Neural progenitor cell (in vitro differentiated cells): Measurements from ENCODE around the gene RAX. TPM values are rescaled to one million over a fixed set of nuclear protein-coding genes. Genes with fewer than 3 reads are reported as not detected.

Experiments
- DNase-seq: peaks from one replicate; pipeline ENCODE4 v3.0.0-alpha.2; 2016; ENCODE audit warnings: low spot score
- H2AFZ ChIP-seq: fragments of 200-600 bp; sonication (generic); replicated peaks from 2 replicates; pipeline ENCODE4 v1.6.1; 2016; ENCODE audit warnings: antibody characterized with exemption
- H3F3A ChIP-seq: fragments of 200-600 bp; sonication (generic); 2 replicates; pipeline ENCODE4 v1.6.1; 2016; ENCODE audit warnings: antibody characterized with exemption, low read depth
- H3K27ac ChIP-seq: fragments of 200-600 bp; sonication (generic); 2 replicates; pipeline ENCODE4 v1.5.1; 2016; ENCODE audit warnings: mild to moderate bottlenecking
- H3K27me3 ChIP-seq: fragments of 200-600 bp; sonication (generic); 2 replicates; pipeline ENCODE4 v1.6.1; 2016; ENCODE audit warnings: mild to moderate bottlenecking, moderate library complexity
- H3K36me3 ChIP-seq: fragments of 200-600 bp; sonication (generic); 2 replicates; pipeline ENCODE4 v1.5.1; 2016
- H3K4me1 ChIP-seq: fragments of 200-600 bp; sonication (generic); 2 replicates; pipeline ENCODE4 v1.6.1; 2016; ENCODE audit warnings: mixed run types
- H3K4me2 ChIP-seq: fragments of 200-600 bp; sonication (generic); 2 replicates; pipeline ENCODE4 v1.6.1; 2016
- H3K4me3 ChIP-seq: fragments of 200-600 bp; sonication (generic); 2 replicates; pipeline ENCODE4 v1.5.1; 2016
- H3K79me2 ChIP-seq: fragments of 200-600 bp; sonication (generic); 2 replicates; pipeline ENCODE4 v1.6.1; 2016; ENCODE audit warnings: low read depth
- H3K9ac ChIP-seq: fragments of 200-600 bp; sonication (generic); 2 replicates; pipeline ENCODE4 v1.6.1; 2016
- H3K9me3 ChIP-seq: fragments of 200-600 bp; sonication (generic); 2 replicates; pipeline ENCODE4 v1.5.1; 2016; ENCODE audit warnings: low read depth
- H4K20me1 ChIP-seq: fragments of 200-600 bp; sonication (generic); 2 replicates; pipeline ENCODE4 v1.6.1; 2016; ENCODE audit warnings: low read depth
- H3K27ac Mint-ChIP-seq: 3 replicates; pipeline ENCODE4 v1.8.0; 2021; ENCODE audit warnings: mixed read lengths
- H3K27me3 Mint-ChIP-seq: 2 replicates; pipeline ENCODE4 v1.8.0; 2022; ENCODE audit warnings: low read depth, mild to moderate bottlenecking, inconsistent platforms, moderate library complexity, mixed read lengths; ENCODE audit not compliant: insufficient read depth
- H3K36me3 Mint-ChIP-seq: 3 replicates; pipeline ENCODE4 v1.8.0; 2021; ENCODE audit warnings: mixed read lengths
- H3K4me1 Mint-ChIP-seq: 3 replicates; pipeline ENCODE4 v1.8.0; 2021; ENCODE audit warnings: mixed read lengths
- H3K4me3 Mint-ChIP-seq: 3 replicates; pipeline ENCODE4 v1.8.0; 2021; ENCODE audit warnings: mild to moderate bottlenecking, moderate library complexity, mixed read lengths
- H3K9me3 Mint-ChIP-seq: 3 replicates; pipeline ENCODE4 v1.8.0; 2020; ENCODE audit warnings: mixed read lengths
- EZH2 ChIP-seq: fragments of 200-600 bp; sonication (generic); IDR thresholded peaks from 2 replicates; pipeline ENCODE4 v1.6.1; 2017; ENCODE audit warnings: antibody characterized with exemption, mild to moderate bottlenecking, moderate library complexity
- EZH2phosphoT487 ChIP-seq: fragments of 200-600 bp; sonication (generic); IDR thresholded peaks from 2 replicates; pipeline ENCODE4 v1.6.1; 2017; ENCODE audit warnings: antibody characterized with exemption
- total RNA-seq: library from RNA; depleted of rRNA; stranded (reverse); fragments of >200 nt; gene quantifications from 2 replicates; pipeline ENCODE4 v1.2.3, GENCODE V29; 2015; ENCODE audit warnings: low replicate concordance
- TF ChIP-seq, protein P1 (sequence below): fragments of 200-600 bp; sonication (generic); IDR thresholded peaks from 2 replicates; pipeline ENCODE4 v1.5.1; 2017; ENCODE audit warnings: antibody characterized with exemption, mild to moderate bottlenecking

The RAX gene
- total RNA-seq, 1 donor from 2014 or later, result 20.7 TPM

DNA sequence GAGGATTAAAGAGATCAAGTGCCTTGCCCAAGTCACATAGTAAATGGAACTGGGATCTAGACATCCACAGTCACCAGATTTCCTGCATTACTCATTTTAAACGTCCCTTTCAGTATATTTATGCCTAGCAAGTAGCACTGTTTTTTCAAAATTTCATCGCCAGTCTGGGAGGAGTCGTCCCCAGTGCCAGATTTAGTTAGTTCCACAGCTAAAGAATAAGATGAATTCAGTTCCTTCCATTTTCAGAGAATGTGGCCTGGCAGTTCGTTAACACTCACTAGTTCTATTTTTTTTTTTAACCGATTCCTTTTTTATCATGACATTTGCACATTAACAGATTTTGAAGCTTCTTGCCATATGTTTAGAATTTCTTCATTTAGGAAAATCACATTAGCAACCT, 42.1 kb downstream of the RAX start:
- Histone ChIP-seq H3K4me3 (no peak overlapping the region), H3K4me1 (no peaks in the 10 kb centered on the region), H3K36me3 (no peaks in the 10 kb centered on the region), H4K20me1 (no peaks in the 10 kb centered on the region), H3K9ac (no peak overlapping the region), H3K4me2 (no peak overlapping the region), H2AFZ (no peak overlapping the region), H3K27me3 (peaks cover 55% of the 10 kb centered on the region), H3K9me3 (no peaks in the 10 kb centered on the region), H3K27ac (no peak overlapping the region), H3F3A (peaks cover 12% of the 10 kb centered on the region), H3K79me2 (no peaks in the 10 kb centered on the region)
- H3K4me1 Mint-ChIP-seq, result peaks cover 3% of the 10 kb centered on the region
- H3K27ac Mint-ChIP-seq, result no peak overlapping the region
- no peak overlapping the region for H3K4me3 Mint-ChIP-seq
- H3K27me3 Mint-ChIP-seq, result peaks cover 6% of the 10 kb centered on the region
- DNase-seq, result no peak
- no peaks in the 10 kb centered on the region for H3K36me3 Mint-ChIP-seq
- no peaks in the 10 kb centered on the region for H3K9me3 Mint-ChIP-seq
- no peak for TF ChIP-seq EZH2phosphoT487
- TF ChIP-seq, protein P1, sequence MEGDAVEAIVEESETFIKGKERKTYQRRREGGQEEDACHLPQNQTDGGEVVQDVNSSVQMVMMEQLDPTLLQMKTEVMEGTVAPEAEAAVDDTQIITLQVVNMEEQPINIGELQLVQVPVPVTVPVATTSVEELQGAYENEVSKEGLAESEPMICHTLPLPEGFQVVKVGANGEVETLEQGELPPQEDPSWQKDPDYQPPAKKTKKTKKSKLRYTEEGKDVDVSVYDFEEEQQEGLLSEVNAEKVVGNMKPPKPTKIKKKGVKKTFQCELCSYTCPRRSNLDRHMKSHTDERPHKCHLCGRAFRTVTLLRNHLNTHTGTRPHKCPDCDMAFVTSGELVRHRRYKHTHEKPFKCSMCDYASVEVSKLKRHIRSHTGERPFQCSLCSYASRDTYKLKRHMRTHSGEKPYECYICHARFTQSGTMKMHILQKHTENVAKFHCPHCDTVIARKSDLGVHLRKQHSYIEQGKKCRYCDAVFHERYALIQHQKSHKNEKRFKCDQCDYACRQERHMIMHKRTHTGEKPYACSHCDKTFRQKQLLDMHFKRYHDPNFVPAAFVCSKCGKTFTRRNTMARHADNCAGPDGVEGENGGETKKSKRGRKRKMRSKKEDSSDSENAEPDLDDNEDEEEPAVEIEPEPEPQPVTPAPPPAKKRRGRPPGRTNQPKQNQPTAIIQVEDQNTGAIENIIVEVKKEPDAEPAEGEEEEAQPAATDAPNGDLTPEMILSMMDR, result no peak
- TF ChIP-seq EZH2, result no peak

DNA sequence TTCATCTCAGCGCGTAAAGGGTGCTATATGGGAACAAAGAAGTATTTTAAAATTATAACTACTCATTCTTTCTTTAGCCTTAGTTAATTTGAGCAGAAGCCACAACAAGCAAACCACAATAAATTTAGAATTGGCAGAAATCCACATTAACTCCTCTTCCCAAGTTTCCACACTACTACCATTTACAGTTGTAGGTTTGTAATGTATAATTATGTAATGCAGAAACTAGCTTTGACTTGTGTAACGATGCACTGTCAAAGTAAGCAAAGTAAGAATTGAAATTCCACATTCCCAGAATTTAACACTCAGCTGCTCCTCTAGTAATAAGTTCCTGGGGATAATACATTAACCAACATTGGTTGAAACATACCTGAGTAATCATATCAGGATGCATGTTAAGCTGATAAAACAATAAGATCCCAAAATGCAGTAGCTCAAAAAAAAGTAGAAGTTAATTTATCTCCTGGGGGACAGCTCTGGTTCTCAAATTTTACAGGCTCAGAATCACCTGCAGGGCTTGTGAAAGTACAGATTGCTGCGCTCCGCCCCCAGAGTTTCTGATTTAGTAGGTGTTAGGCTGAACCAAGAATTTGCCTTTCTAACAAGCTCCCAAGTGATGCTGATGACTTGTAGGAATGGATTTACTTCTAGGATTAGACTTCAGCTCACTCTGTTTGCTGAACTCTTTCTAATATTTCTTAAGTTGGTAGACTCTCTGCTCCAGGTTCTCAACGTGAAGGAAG, 43.4 kb downstream of the RAX start:
- no peak overlapping the region for H3K4me2 ChIP-seq
- H2AFZ ChIP-seq, result no peak overlapping the region
- no peaks in the 10 kb centered on the region for H3K4me1 ChIP-seq
- Mint-ChIP-seq H3K4me1 (peaks cover 3% of the 10 kb centered on the region), H3K27me3 (peaks cover 6% of the 10 kb centered on the region), H3K9me3 (no peaks in the 10 kb centered on the region), H3K27ac (no peak overlapping the region), H3K36me3 (no peaks in the 10 kb centered on the region), H3K4me3 (no peak overlapping the region)
- no peaks in the 10 kb centered on the region for H3K36me3 ChIP-seq
- no peak for DNase-seq
- no peaks in the 10 kb centered on the region for H3K9me3 ChIP-seq
- no peak overlapping the region for H3K27ac ChIP-seq
- H3K4me3 ChIP-seq, result no peak overlapping the region
- peaks cover 68% of the 10 kb centered on the region for H3K27me3 ChIP-seq
- no peaks in the 10 kb centered on the region for H4K20me1 ChIP-seq
- H3K9ac ChIP-seq, result no peak overlapping the region
- peaks cover 12% of the 10 kb centered on the region for H3F3A ChIP-seq
- H3K79me2 ChIP-seq, result no peaks in the 10 kb centered on the region
- TF ChIP-seq EZH2, result no peak
- TF ChIP-seq EZH2phosphoT487, result no peak
- TF ChIP-seq, protein P1, result no peak

DNA sequence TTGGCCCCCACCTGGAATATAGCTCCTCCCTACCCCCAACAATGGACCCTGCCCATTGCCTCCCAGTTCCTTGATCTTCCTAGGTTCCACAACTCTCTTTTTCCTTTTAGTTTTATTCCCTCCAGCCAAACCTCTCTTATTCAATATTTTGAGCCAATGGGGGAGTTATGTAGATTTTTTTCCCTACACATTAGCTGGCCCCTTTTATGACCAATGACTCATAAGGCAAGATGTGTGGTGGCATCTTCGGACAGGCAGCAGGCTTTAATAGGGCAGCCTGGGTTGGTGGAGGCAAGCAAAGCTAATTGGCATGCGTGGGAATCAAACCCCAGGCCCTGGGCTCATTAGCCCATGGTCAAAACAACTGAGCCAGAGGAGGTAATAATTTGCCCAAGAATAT, 44.1 kb downstream of the RAX start:
- TF ChIP-seq, protein P1, result no peak
- no peak for TF ChIP-seq EZH2
- TF ChIP-seq EZH2phosphoT487, result no peak
- Histone ChIP-seq H2AFZ (no peak overlapping the region), H3K4me1 (no peaks in the 10 kb centered on the region), H3K4me2 (no peak overlapping the region), H3K36me3 (no peaks in the 10 kb centered on the region), H3K9ac (no peak overlapping the region), H3K4me3 (no peak overlapping the region), H3F3A (peaks cover 12% of the 10 kb centered on the region), H3K9me3 (no peaks in the 10 kb centered on the region), H4K20me1 (no peaks in the 10 kb centered on the region), H3K27me3 (peaks cover 75% of the 10 kb centered on the region), H3K79me2 (no peaks in the 10 kb centered on the region), H3K27ac (no peak overlapping the region)
- Mint-ChIP-seq H3K4me3 (no peak overlapping the region), H3K27me3 (peaks cover 9% of the 10 kb centered on the region), H3K36me3 (no peaks in the 10 kb centered on the region), H3K27ac (no peak overlapping the region), H3K9me3 (no peaks in the 10 kb centered on the region), H3K4me1 (peaks cover 3% of the 10 kb centered on the region)
- no peak for DNase-seq
